ENCODE measurements around the gene POLR1D.

- TF ChIP-seq EZH2 (IDR thresholded peaks at IDR 0.05) (no peak), EZH2phosphoT487 (IDR thresholded peaks at IDR 0.05) (no peak)
These were observed 34.5 kb upstream of the POLR1D start for GRCh38 chr13:27587095-27587746.
